Mucosa of rectum (tissue), 2 donors: Measurements from ENCODE around the gene KIF1A.

Experiments used
- H3K27ac ChIP-seq, 2 donors: one replicate each; pipeline ENCODE4 v1.7.0; 2013; ENCODE audit warnings: inconsistent platforms in 2 of 2, low read depth in 2 of 2, low read length in 2 of 2
- H3K27me3 ChIP-seq, 2 donors: one replicate each; pipeline ENCODE4 v1.7.0; 2013; ENCODE audit warnings: low read length in 2 of 2; ENCODE audit not compliant: control insufficient read depth in 2 of 2, insufficient read depth in 2 of 2
- H3K36me3 ChIP-seq, 2 donors: one replicate each; pipeline ENCODE4 v1.7.0; 2013; ENCODE audit warnings: low read length in 2 of 2; ENCODE audit not compliant: control insufficient read depth in 2 of 2, insufficient read depth in 2 of 2
- H3K4me1 ChIP-seq, 2 donors: one replicate each; pipeline ENCODE4 v1.7.0; 2013; ENCODE audit warnings: low read length in 2 of 2, mild to moderate bottlenecking in 1 of 2; ENCODE audit not compliant: control insufficient read depth in 2 of 2, insufficient read depth in 2 of 2
- H3K4me3 ChIP-seq, 2 donors: one replicate each; pipeline ENCODE4 v1.7.0; 2013; ENCODE audit warnings: low read length in 2 of 2
- H3K9ac ChIP-seq, 2 donors: one replicate each; pipeline ENCODE4 v1.7.0; 2013; ENCODE audit warnings: low read length in 2 of 2, low read depth in 1 of 2, mild to moderate bottlenecking in 1 of 2
- H3K9me3 ChIP-seq, 2 donors: one replicate each; pipeline ENCODE4 v1.7.0; 2013; ENCODE audit warnings: low read length in 2 of 2; ENCODE audit not compliant: control insufficient read depth in 2 of 2
- donor health status: healthy.
- donor health status: Normal muscosa, but diverticular disease.

The KIF1A gene

DNA sequence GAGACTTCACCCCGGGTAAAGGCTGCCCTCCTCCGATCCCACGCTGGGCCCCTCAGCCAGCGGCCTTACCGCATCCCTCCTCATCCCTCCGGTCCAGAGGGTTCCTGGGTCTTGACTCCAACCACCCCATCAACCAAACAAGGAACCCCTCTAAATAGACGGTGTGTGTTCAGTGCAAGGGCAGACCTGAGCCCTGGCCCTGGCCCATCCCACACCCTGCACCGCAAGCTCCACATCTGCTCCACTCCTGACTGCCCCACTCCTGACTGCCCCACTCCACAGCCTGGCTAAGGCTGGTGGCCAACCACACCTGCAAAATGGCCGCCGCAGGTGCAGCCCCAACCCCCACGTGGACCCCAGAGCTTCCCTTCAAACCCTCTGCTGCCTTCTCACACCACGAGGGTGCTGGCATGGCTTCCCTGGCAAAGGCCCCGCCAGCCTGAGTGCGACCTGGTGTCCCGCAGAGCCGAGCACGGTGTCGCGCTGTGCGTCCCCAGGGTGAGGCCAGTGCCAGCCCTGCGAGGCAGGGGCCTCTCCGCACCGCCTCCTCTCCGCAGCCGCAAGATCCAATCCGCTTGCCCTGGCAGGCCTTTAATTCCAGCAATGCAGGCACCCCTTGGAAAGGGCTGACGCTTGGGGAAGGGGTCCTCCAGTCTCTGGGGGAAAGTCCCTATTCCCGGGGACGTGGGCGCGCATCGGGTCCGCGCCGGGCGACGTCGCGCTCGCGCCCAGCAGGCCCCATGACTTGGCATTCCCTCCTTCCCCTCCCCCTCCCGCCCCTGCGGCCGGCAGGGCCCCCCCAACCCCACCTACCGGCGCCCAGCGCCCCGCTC lies 1.5 kb downstream of the KIF1A start:
- no peak overlapping the region for H3K27ac ChIP-seq
- no peak overlapping the region for H3K9ac ChIP-seq
- H3K4me3 ChIP-seq, result no peak overlapping the region
- peaks cover 1 to 2% of the 10 kb centered on the region in 2 donors for H3K9me3 ChIP-seq
- H3K27me3 ChIP-seq, result peaks cover 22 to 30% of the 10 kb centered on the region in 2 donors
- H3K4me1 ChIP-seq, result no peaks in the 10 kb centered on the region
- H3K36me3 ChIP-seq, result no peaks in the 10 kb centered on the region

DNA sequence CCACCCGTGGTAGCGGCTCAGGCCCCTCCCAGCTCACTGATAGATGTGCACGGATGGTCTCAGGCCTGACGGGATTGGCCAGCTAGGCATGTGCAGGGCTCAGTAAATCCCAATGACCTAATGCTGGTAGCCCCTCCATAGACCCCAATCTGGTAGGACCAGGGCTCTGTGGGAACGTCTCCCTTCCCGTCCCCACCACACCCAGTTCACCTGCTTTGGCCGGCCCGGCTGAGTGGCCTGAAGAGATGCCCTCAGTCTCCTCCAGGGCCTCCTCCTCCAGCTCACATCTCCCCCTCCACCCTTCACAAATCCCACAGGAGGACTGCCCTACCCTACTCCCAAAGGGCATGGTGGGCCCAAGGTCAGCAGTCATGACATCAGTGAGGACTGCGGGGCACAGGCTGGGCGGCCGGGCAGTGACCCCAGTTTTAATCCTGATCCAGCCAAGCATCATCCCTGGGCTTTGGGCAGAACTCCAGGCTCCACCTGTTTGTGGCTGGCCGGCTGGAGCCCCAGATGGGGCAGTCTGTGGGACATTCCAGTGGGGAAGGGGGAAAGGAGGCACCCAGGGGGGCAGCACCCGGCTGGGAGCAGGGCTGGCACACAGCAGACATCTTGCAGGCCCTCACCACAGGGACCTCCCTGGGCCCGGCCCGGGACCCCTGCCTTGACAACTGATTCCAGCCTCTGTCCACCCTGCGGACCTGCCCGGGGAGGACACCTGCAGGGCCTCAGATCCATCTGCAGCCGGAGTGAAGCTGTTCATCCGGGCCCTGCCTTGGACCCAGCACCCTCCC lies 2.3 kb downstream of the KIF1A start:
- no peak overlapping the region for H3K9ac ChIP-seq
- peaks cover 19 to 27% of the 10 kb centered on the region in 2 donors for H3K27me3 ChIP-seq
- H3K4me1 ChIP-seq, result no peaks in the 10 kb centered on the region
- no peak overlapping the region for H3K4me3 ChIP-seq
- no peaks in the 10 kb centered on the region for H3K9me3 ChIP-seq
- H3K36me3 ChIP-seq, result no peaks in the 10 kb centered on the region
- no peak overlapping the region for H3K27ac ChIP-seq

- no peaks in the 10 kb centered on the region for H3K36me3 ChIP-seq
- H3K27ac ChIP-seq, result no peak overlapping the region
- H3K4me1 ChIP-seq, result no peaks in the 10 kb centered on the region
- H3K9ac ChIP-seq, result no peak overlapping the region
- peaks cover 15 to 23% of the 10 kb centered on the region in 2 donors for H3K27me3 ChIP-seq
- H3K9me3 ChIP-seq, result no peaks in the 10 kb centered on the region
- H3K4me3 ChIP-seq, result no peak overlapping the region
Measured at GRCh38 chr2:240816584-240817495, 3.2 kb downstream of the KIF1A start.

DNA sequence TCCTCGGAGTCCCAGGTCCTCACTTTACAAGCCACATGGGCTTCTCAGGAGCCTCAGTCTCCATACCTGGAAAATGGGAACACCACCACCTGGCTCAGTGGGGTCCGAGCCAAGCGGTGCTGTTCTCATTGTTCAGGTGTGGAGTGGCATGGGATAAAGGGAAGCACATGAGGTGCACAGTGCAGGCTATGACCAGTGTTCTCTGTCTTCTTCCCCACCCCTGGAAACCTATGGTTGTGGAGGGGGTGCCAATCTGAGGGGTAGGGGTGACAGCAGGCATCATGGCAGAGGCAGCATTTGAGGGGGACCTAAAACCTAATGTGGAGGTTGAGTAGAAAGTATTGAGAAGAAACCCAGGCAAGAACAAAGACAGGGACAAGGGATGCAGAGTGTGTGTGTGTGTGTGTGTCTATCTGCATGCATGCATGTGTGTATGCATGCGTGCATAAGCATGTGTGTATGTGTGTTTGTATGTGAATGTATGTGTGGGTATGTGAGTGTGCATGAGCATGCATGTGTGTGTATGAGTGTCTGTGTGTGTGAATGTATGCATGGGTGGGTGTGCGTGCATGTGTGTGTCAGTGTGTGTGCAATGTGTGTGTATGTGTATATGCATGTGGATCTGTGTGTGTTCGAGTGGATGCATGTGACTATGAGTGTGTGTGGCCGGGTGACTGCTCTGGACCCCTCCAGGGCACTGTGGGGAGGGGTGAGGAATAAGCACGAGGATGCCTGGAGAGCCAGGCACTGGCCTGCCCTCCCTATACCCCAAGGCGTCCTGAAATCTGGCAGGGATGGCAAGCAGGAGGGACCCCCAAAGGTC lies 4.0 kb downstream of the KIF1A start:
- Histone ChIP-seq H3K27ac (no peak overlapping the region), H3K4me1 (no peaks in the 10 kb centered on the region), H3K9ac (no peak overlapping the region), H3K9me3 (no peaks in the 10 kb centered on the region), H3K36me3 (no peaks in the 10 kb centered on the region), H3K4me3 (no peak overlapping the region), H3K27me3 (peaks cover 11 to 16% of the 10 kb centered on the region in 2 donors)

- Histone ChIP-seq H3K9me3 (no peaks in the 10 kb centered on the region), H3K27me3 (peaks cover 11 to 15% of the 10 kb centered on the region in 2 donors), H3K4me3 (no peak overlapping the region), H3K9ac (no peak overlapping the region), H3K36me3 (no peaks in the 10 kb centered on the region), H3K4me1 (no peaks in the 10 kb centered on the region), H3K27ac (no peak overlapping the region)
Measured at GRCh38 chr2:240814946-240815760, 4.9 kb downstream of the KIF1A start.

DNA sequence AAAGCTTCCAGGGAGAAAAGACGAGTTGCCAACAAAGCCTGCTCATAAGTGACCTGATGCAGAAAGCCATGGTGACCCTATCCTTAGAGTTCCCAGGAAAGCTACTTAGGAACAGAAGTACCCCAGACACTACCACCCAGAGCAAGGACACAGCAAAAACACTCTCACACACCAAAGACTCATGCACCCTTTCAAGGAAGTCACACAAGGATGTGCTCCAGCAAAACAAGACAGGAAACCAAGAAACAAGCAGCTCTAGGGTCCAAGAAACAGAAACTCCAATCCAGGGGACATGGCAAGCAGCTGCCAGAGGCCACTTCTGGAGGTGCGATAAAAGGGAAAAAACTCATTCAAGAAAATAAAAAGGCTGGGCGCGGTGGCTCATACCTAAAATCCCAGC lies 5.7 kb downstream of the KIF1A start:
- Histone ChIP-seq H3K27me3 (peaks cover 11 to 15% of the 10 kb centered on the region in 2 donors), H3K9me3 (no peaks in the 10 kb centered on the region), H3K27ac (no peak overlapping the region), H3K4me1 (no peaks in the 10 kb centered on the region), H3K4me3 (no peak overlapping the region), H3K36me3 (no peaks in the 10 kb centered on the region), H3K9ac (no peak overlapping the region)

GRCh38 chr2:240813231-240813921 lies 6.6 kb downstream of the KIF1A start:
- H3K9me3 ChIP-seq, result no peaks in the 10 kb centered on the region
- H3K4me3 ChIP-seq, result no peak overlapping the region
- H3K36me3 ChIP-seq, result no peaks in the 10 kb centered on the region
- no peak overlapping the region for H3K27ac ChIP-seq
- no peak overlapping the region for H3K9ac ChIP-seq
- H3K4me1 ChIP-seq, result no peaks in the 10 kb centered on the region
- peaks cover 9% of the 10 kb centered on the region in 2 donors for H3K27me3 ChIP-seq

- Histone ChIP-seq H3K27me3 (peaks cover 2 to 3% of the 10 kb centered on the region in 2 donors), H3K27ac (no peak overlapping the region), H3K4me3 (no peak overlapping the region), H3K36me3 (no peaks in the 10 kb centered on the region), H3K4me1 (no peaks in the 10 kb centered on the region), H3K9ac (no peak overlapping the region), H3K9me3 (no peaks in the 10 kb centered on the region)
Measured at GRCh38 chr2:240812721-240813120, 7.3 kb downstream of the KIF1A start.
